Sigmoid colon (tissue), 4 donors: Measurements from ENCODE around the gene DIP2C.

ENCODE experiments used
- CTCF ChIP-seq, 4 experiments: fragments of 450-650 bp in 3 of 4; fragments of 200-600 bp in 1 of 4; IDR thresholded peaks; one replicate each; pipeline ENCODE4 v1.5.1; 2016 to 2019; ENCODE audit warnings: antibody characterized with exemption in 4 of 4, mild to moderate bottlenecking in 3 of 4, moderate library complexity in 2 of 4
- EP300 ChIP-seq, 4 donors: sonication (generic); formaldehyde crosslinking; IDR thresholded peaks; one replicate each; pipeline ENCODE4 v1.6.1; 2017; ENCODE audit warnings: antibody characterized with exemption in 4 of 4
- POLR2A ChIP-seq, 2 donors: fragments of 450-650 bp; IDR thresholded peaks; one replicate each; pipeline ENCODE4 v1.6.1; 2016; ENCODE audit warnings: antibody characterized with exemption in 2 of 2, mild to moderate bottlenecking in 2 of 2, moderate library complexity in 2 of 2
- POLR2AphosphoS5 ChIP-seq, 4 donors: sonication (generic); formaldehyde crosslinking; IDR thresholded peaks; one replicate each; pipeline ENCODE4 v1.6.1; 2017; ENCODE audit warnings: antibody characterized with exemption in 4 of 4

- no peak for TF ChIP-seq CTCF (IDR thresholded peaks at IDR 0.05)
- TF ChIP-seq POLR2AphosphoS5 (IDR thresholded peaks at IDR 0.05) = peak in 2 of 4 donors; percentile 42 to 48
- no peak for TF ChIP-seq POLR2A (IDR thresholded peaks at IDR 0.05)
- no peak for TF ChIP-seq EP300 (IDR thresholded peaks at IDR 0.05)
These were observed 55.9 kb downstream of the DIP2C start for GRCh38 chr10:633279-634245.
